Measurements from ENCODE around the gene TMEM145.

TMEM145 gene

DNA sequence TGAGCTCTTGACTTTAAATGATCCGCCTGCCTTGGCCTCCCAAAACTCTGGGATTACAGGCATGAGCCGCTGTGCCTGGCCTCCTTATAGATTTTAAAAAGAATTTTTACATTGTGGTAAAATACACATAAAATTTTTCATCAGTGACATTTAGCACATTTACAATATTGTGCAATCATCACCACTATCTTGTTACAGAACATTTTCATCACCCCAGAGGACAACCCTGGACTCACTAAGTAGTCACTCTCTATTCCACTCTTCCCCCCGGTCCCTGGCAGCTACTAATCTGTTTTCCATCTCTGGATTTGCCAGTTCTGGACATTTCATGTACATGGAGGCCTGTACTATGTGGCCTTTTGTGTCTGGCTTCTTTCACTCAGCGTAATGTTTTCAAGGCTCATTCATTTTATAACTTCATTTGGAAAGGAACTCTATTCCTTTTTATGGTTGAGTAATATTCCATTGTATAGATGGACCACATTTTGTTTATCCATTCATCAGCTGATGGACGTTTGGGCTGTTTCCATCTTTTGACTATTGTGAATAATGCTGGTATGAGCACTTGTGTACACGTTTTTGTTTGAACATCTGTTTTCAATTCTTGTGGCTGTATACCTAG is 32.2 kb downstream of the TMEM145 start:
- H3K4me3 ChIP-seq (ENCODE audit: control insufficient read depth, low read depth, low read length): no peak overlapping the region
- TF ChIP-seq, protein P1, sequence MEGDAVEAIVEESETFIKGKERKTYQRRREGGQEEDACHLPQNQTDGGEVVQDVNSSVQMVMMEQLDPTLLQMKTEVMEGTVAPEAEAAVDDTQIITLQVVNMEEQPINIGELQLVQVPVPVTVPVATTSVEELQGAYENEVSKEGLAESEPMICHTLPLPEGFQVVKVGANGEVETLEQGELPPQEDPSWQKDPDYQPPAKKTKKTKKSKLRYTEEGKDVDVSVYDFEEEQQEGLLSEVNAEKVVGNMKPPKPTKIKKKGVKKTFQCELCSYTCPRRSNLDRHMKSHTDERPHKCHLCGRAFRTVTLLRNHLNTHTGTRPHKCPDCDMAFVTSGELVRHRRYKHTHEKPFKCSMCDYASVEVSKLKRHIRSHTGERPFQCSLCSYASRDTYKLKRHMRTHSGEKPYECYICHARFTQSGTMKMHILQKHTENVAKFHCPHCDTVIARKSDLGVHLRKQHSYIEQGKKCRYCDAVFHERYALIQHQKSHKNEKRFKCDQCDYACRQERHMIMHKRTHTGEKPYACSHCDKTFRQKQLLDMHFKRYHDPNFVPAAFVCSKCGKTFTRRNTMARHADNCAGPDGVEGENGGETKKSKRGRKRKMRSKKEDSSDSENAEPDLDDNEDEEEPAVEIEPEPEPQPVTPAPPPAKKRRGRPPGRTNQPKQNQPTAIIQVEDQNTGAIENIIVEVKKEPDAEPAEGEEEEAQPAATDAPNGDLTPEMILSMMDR (conservative IDR thresholded peaks at IDR 0.05; ENCODE audit: control insufficient read depth, insufficient read depth, low read depth, low read length): no peak
- peak; percentile 65 for DNase-seq (ENCODE audit: low read depth)

DNA sequence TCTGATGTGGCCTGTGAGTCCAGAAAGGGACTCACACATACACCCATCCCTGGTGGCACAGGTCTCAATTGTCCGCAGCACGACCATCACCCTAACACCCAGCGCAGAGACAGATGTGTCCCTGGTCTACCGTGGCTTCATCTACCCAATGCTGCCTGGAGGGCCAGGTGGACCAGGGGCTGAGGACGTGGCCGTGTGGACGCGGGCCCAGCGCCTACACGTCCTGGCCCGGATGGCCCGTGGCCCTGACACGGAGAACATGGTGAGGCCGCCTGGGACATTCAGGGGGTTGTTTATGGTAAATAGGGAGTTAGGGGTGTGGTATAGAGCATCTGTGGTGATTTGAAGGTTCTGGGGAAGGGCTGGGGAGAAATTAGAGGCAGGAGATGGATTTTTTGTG is 35.1 kb downstream of the TMEM145 start:
- TF ChIP-seq, protein P1 (conservative IDR thresholded peaks at IDR 0.05; ENCODE audit: control insufficient read depth, insufficient read depth, low read depth, low read length): no peak
- H3K4me3 ChIP-seq (ENCODE audit: control insufficient read depth, low read depth, low read length): no peak overlapping the region
- DNase-seq (ENCODE audit: low read depth): no peak

DNA sequence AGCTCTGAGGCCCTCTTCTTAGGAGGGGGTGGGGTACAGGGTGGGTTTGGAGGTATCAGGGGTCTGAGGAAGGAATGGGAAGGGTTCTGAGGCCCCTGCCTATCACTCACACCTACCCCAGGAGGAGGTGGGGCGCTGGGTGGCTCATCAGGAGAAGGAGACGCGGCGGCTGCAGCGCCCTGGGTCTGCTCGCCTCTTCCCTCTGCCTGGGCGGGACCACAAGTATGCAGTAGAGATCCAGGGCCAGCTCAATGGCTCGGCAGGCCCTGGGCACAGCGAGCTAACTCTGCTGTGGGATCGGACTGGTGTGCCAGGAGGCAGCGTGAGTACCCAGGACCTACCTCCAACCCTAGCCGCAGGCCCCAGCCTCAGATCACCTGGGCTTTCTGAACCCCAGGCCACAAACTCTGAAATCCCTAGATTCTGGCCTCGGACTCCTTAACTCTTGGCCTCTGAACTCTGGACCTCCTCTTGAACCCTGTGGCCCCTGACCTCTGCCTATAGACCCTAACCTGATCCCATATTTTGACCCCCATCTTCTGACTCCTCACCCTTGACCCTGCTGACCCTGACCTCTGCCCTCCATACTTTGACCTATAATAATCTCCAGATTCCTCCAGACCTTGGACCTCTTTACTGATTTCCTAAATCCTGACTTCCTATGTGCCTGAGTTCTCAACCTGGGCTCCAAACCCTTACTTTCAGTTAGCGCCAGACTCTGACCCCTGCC is 36.4 kb downstream of the TMEM145 start:
- H3K4me3 ChIP-seq (ENCODE audit: control insufficient read depth, low read depth, low read length): no peak overlapping the region
- TF ChIP-seq, protein P1 (conservative IDR thresholded peaks at IDR 0.05; ENCODE audit: control insufficient read depth, insufficient read depth, low read depth, low read length): no peak
- DNase-seq (ENCODE audit: low read depth): no peak

DNA sequence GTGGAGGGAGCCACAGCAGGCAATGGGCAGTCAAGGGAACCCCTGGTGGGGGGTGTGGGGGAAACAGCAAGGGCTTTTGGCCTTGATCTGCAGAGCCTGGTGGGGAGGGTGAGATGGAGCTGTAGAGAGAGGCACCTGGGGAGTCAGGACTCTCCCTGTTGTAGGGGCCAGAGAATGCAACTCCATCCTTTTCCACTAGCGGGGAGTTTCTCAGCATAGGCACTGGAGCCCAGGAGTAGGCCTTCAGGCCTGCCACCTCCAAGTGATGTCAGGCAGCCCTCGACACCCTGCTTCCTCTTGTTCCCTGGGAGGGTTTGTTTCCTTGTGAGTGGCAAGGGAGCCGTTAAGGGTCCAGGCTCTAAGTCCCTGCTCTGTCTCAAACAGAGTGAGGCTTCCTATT is 37.3 kb downstream of the TMEM145 start:
- TF ChIP-seq, protein P1 (conservative IDR thresholded peaks at IDR 0.05; ENCODE audit: control insufficient read depth, insufficient read depth, low read depth, low read length): no peak
- H3K4me3 ChIP-seq (ENCODE audit: control insufficient read depth, low read depth, low read length): no peak overlapping the region
- no peak for DNase-seq (ENCODE audit: low read depth)

DNA sequence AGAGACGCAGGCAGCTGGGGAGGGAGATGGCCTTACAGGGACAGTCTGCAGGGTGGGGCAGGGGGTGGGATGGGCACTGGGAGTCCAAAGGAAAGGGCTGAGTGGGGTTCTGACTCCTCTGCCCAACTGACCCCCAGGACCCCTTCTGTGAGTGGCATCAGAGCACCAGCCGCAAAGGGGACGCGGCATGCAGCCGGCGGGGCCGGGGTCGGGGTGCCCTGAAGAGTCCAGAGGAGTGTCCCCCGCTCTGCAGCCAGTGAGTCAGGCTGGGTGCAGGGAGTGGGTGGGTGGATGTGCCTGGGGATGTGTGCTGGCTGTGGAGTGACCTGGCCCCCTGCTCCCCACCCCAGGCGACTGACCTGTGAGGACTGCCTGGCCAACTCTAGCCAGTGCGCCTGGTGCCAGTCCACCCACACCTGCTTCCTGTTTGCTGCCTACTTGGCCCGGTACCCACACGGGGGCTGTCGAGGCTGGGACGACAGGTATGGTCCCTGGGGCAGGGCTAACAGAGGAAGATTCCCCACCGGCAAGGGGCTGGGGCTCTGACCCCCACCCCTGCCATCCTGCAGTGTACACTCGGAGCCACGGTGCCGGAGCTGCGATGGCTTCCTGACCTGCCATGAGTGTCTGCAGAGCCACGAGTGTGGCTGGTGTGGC is 38.1 kb downstream of the TMEM145 start:
- no peak for DNase-seq (ENCODE audit: low read depth)
- no peak overlapping the region for H3K4me3 ChIP-seq (ENCODE audit: control insufficient read depth, low read depth, low read length)
- TF ChIP-seq, protein P1 (conservative IDR thresholded peaks at IDR 0.05; ENCODE audit: control insufficient read depth, insufficient read depth, low read depth, low read length): no peak

DNA sequence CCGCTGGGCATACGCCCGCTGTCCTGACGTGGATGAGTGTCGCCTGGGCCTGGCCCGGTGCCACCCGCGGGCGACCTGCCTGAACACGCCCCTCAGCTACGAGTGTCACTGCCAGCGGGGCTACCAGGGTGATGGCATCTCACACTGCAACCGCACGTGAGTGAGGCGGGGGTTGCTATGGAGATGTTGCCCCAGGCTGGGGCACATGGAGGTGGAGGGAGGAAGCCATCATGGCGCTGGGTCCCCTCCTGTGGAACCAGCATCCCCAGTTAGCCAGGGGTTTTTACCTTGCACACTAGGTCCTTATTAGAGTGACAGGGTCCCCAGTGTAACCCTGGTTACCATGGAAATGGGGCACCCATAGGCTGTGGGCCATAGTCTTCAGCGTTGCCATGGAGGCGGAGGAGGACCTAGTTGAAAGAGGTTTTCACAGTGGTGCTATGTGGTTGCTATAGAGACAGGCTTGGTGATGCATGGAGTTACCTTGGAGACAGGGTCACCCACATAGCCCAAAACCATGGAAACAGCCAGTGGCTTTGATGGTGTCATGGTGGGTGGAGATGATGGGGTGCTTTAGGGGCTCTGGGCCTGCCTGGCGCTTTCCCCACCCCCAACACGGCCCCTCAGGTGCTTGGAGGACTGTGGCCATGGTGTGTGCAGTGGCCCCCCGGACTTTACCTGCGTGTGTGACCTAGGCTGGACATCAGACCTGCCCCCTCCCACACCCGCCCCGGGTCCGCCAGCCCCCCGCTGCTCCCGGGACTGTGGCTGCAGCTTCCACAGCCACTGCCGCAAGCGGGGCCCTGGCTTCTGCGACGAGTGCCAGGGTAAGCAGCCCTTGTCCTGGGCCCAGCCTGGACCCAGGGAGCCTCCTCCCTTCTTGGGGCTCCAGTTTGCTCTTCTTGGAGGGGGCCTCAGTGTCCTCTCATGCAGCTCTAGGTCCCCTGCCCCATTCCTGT is 39.5 kb downstream of the TMEM145 start:
- TF ChIP-seq, protein P1 (conservative IDR thresholded peaks at IDR 0.05; ENCODE audit: control insufficient read depth, insufficient read depth, low read depth, low read length): no peak
- H3K4me3 ChIP-seq (ENCODE audit: control insufficient read depth, low read depth, low read length): no peak overlapping the region
- no peak for DNase-seq (ENCODE audit: low read depth)

Measured in fibroblast of mammary gland (primary cell).